Prostate gland (tissue), 2 donors: ENCODE results near the gene RPL39.

Experiments used
- POLR2A ChIP-seq: fragments of 450-650 bp; IDR thresholded peaks from one replicate; pipeline ENCODE4 v1.6.1; 2016; ENCODE audit warnings: antibody characterized with exemption, mild to moderate bottlenecking
- POLR2AphosphoS5 ChIP-seq: sonication (generic); formaldehyde crosslinking; IDR thresholded peaks from one replicate; pipeline ENCODE4 v1.6.1; 2017; ENCODE audit warnings: antibody characterized with exemption
- TF ChIP-seq, protein P1 (sequence below), 4 experiments: fragments of 200-600 bp in 2 of 4; fragments of 450-650 bp in 2 of 4; sonication (generic) in 2 of 4; IDR thresholded peaks; 1 replicate in 3 of 4; 2 replicates in 1 of 4; pipeline ENCODE4 v1.5.1; 2016 to 2019; ENCODE audit warnings: antibody characterized with exemption in 4 of 4, mild to moderate bottlenecking in 2 of 4, moderate library complexity in 2 of 4

DNA sequence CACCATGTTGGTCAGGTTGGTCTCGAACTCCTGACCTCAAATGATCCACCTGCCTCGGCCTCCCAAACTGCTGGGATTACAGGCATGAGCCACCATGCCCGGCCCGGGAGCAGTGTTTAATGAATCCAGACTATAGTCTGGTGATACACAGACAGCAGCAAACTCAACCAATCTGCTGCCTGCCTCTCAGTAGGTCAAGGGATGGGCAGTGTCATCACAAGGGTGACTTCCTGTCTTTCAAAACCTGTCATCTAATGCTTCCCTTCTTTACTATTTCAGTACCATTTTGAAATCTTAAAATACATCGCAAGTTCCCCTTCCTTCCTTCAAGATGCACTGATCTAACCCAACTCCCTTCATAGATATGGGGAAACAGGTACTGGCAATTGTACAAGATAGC, 8.4 kb downstream of the RPL39 start:
- TF ChIP-seq, protein P1, sequence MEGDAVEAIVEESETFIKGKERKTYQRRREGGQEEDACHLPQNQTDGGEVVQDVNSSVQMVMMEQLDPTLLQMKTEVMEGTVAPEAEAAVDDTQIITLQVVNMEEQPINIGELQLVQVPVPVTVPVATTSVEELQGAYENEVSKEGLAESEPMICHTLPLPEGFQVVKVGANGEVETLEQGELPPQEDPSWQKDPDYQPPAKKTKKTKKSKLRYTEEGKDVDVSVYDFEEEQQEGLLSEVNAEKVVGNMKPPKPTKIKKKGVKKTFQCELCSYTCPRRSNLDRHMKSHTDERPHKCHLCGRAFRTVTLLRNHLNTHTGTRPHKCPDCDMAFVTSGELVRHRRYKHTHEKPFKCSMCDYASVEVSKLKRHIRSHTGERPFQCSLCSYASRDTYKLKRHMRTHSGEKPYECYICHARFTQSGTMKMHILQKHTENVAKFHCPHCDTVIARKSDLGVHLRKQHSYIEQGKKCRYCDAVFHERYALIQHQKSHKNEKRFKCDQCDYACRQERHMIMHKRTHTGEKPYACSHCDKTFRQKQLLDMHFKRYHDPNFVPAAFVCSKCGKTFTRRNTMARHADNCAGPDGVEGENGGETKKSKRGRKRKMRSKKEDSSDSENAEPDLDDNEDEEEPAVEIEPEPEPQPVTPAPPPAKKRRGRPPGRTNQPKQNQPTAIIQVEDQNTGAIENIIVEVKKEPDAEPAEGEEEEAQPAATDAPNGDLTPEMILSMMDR (IDR thresholded peaks at IDR 0.05) = no peak
- TF ChIP-seq POLR2A = no peak
- no peak for TF ChIP-seq POLR2AphosphoS5
